GM18499 (cell line): ENCODE measurements around the gene ZNFX1.
"Not testable (repeated sequence)": the region's sequence is repeated elsewhere in the genome, so short reads cannot be mapped to it uniquely, and the experiment has no call there.

Experiments
- ATAC-seq: cut with Tn5 transposase; IDR thresholded peaks from one replicate; pipeline ENCODE4 v1.9.1; 2021; ENCODE audit warnings: moderate number of reproducible peaks; ENCODE audit not compliant: insufficient read depth, unreplicated experiment

The ZNFX1 gene

DNA sequence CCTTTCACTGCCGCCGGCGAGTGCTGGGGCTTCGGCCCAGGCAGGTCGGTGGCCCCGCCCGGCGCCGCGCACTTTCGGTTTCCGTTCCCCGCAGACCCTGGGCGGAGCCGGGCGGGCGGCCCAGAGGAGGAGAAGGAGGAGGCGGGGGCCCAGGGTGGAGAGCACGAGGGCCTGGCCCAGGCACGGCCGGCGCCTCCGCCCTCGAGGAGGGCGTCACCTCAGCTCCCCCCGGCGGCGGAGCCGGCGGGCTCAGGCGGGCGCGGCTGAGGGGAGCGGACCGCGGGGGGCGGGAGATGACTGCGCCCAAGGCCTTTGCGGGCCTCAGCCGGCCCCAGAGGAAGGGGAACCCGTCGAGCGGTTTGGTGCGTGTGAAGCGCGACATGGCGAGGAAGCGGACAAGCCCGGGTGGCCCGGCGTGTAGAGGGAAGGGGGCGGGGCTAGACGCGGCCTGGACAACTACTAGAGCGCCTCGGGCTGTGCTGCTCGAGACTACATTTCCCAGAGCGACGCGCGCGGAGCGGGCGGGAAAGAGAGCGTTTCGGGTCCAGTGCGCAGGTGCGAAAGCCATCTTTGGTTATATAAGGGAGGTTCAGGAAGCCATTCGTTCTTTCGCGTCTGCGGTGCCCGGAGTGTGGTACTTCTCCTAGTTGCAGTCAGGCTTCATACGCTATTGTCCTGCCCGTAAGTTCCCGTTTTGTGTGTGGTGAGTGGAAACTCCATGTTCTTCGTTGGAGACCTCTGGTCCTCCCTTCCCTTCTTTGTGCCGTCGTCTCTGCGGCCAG, at the start of gene ZNFX1:
ZNFX1 (minus strand) TSS at position 22 of the 782 bp plus-strand sequence. CDS start 2,218 bp downstream, outside the sequence.
- ATAC-seq: peak; percentile 64

DNA sequence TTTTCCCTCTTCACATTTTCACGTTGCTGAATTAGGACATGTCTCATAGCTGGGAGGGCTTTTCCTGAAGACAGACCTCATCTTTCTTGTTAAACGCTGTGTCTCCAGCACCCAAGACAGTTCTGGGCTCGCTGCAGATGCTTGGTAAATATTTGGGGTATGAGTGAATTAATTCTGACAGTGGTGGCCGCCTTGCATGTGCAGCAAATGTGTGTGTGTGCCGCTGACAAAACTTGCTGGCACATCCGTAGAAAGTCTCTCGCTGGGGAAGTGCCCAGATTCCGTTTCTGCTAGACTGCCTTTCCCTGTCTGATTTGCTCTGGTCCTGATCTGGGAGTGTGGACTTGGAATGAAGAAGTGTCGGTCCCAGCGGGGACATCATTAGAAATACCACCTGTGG, 48.2 kb upstream of the ZNFX1 start:
- ATAC-seq: no peak

DNA sequence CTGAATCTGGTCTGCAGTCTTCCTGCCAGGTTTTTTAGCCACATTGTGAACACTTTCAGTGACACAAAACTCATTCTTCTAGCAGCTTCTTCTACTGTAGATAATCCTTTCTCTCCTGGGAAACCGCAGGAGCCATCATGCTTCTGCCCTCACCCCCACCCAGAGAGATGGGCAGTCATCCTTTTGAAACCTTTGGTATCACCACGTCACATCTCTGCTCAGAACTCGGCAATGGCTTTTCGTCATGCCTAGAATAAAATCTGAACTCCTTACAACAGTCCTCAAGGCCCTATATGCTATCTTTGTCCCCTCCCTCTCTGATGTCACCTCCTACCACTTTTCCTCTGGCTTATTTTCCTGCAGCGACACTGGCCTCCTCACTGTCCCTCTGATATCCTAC, 46.4 kb upstream of the ZNFX1 start:
- ATAC-seq: no peak

DNA sequence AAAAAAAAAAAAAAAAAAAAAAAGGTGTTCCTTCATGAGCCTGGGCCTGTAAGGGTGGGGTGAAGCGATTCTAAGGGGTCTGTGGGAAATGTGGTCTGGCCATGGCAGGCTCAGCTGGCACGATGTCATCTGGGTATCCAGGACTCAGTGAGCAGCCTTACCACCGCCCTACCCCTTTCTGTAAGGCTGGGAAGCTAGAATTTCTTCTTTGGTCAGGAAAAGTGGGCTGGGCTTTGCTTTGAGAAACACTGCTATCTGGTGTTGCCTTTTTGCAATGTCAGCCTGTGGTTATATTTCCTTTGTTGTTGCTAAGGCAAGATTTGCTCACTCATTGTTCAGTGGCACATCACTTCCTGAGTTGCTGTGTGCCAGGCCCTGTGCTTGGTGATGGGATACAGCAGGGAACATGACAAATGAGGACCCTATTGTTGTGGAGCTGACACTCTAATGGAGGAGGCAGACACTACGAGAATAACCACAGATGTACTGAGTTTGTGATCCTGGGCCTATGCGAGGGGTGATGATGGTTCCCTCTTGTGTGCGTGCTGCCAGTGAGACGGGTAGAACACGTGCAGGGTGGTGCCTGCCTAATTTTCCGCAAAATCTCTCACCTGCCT, 45.9 kb upstream of the ZNFX1 start:
- no peak for ATAC-seq

DNA sequence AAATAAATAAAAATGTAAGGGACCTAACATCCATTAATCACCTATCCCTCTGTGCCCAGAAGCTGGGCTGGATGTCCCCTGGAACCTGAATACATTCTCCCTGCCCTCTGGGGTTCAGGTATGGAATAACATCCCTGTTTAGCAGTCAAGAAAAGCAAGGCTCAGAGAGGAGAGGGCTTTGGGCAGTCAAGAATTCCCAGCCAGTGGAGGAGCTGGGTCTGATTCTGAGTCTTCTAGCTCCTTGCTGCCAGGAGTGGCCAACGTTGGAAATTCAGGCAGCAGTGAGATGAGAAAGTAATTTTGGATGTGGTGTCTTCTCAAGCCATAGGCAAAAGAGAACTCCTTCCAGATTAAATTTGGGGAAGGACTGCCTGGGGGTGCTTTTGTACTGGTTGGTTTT, 42.6 kb upstream of the ZNFX1 start:
- ATAC-seq: no peak

DNA sequence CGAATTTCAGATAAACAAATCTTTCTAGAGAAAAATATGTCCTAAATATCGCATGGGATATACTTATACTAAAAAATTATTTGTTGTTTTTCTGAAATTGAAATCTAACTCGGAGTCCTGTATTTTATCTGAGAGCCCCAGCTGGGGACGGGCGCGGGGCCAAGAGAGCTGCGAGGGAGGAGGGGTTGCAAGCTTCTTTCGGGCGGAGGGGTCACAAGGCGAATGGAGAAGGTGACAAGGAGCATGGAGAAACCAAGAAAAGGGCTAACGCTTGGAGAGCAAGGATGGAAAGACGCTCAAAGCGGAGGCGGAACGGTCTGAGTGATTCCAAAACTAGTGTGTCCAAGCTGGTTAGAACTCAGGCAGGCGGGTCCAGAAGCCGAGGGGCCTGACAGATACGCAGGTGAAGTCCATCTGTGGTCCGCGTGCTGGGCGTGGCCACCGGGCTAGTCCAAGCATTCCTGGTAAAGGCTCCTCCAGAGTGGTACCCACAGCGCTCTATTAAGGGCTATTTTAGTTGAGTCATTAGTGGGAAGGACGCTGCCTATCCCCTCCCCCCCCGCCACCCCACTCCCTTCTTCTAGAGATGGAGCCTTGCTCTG, 41.5 kb upstream of the ZNFX1 start:
- ATAC-seq: no peak

DNA sequence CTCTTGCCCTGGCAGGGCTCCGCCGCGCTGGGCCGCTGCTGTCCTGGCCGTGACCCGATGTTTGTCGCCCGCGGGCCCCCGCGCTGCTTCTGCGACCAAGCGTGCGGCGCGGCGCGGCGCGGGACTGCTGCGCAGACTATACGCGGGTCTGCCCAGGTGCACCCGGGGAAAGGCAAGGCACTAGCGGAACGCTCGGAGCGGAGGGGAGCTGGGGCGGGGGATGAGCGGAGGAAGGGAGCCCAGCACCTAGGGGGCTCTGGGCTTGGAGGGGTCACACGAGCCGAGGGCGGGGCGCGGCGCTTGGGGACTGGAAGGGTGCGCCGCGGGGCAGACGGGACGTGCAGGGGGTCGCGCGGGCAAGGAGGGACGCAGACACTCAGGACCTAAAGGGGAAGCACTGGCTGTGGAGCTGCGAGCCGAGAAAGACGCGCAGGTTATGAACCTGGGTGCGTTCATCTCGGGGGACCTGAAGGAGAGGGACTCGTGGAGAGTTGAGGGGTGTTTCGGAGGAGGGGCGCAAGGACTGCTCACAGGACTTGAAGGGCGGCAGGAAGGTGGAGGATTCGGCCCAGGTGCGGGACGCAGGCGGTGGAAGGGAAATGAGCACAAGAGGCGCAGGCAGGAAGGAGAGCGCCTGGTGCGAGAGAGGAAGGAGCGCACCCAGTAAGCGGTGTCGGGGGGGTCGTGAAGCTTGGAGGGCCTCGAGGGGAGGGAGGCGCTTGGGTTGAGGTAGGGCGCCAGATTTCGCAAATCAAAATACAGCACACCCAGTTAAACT, 40.8 kb upstream of the ZNFX1 start:
- no peak for ATAC-seq

DNA sequence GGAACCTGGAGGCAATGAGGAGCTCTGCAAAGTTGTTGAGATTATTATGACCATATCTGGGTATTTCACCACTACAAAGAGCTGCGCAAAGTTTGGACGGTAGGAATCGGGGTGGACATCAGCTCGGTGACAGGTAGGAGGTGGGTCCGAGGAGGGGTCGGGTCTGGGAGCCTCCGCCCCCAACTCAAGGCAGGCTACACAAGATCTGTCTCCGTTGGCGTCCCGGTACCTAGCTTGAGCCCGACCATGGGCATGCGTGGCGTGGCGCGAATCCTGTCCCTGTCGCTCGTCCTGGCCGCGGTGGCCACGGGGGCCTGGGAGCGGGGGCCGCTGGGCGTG, 40.2 kb upstream of the ZNFX1 start:
- no peak for ATAC-seq

DNA sequence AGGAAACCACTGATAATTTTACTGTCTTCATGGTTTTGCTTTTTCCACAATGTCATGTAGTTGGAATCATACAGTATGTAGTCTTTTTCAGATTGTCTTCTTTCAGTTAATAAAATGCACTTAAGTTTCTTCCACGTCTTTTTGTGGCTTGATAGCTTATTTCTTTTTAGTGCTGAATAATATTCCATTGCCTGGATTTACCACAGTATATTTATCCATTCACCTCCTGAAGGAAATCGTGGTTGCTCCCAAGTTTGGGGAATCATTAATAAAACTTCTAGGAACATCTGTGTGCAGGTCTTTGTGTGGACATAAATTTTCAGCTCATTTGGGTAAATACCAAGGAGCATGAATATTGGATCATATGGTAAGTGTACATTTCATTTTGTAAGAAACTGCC, 38.8 kb upstream of the ZNFX1 start:
- no peak for ATAC-seq

DNA sequence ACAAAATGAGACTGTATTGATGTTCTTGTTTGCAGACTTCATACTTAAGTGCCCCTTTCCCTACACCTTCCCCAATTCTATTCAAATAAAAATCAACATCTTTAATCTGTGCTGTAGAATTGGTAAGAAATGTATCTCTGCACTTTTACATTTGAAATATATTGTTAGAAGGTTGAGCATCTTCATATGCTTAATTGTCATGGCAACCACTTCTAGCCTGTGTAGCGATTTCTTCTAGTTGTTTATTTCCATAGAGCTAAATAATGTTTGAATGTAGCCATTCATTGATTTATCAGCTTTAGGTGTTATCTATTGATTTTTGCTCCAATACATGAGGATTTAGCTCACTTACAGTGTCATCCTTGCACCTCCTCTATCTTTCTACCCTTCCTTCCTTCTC, 37.7 kb upstream of the ZNFX1 start:
- ATAC-seq: no peak

DNA sequence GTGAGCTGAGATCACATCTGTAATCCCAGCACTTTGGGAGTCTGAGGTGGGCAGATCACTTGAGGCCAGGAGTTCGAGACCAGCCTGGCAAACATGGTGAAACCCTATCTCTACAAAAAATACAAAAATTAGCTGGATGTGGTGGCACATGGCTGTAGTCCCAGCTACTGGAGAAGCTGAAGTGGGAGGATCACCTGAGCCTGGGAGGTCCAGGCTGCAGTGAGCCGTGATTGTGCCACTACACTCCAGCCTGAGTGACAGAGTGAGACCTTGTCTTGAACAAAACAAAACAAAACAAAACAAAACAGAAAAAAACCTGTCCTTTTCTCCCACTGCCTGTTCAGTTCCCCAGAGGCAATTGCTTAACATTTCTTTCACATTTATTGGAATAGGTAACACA, 36.2 kb upstream of the ZNFX1 start:
- ATAC-seq: not testable (repeated sequence)

DNA sequence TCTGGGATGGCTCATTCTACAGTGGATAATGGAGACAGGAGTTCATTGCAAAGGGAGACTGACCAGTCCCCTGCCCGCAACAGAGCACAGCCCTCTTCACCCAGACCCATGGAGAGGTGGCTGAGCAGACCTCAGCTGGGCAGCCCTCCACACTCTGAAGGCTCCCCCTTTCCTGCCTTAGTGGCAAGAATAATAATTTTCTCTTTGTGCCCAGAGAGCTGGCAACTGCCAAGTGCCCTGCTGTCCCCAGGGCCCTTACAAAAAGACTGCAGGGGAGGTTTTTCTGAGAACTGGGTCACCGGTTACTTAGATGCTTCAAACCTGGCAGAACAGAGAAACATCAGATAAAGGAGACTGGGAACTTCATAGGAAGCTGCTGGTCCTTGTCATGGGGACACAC, 35.4 kb upstream of the ZNFX1 start:
- ATAC-seq: no peak

DNA sequence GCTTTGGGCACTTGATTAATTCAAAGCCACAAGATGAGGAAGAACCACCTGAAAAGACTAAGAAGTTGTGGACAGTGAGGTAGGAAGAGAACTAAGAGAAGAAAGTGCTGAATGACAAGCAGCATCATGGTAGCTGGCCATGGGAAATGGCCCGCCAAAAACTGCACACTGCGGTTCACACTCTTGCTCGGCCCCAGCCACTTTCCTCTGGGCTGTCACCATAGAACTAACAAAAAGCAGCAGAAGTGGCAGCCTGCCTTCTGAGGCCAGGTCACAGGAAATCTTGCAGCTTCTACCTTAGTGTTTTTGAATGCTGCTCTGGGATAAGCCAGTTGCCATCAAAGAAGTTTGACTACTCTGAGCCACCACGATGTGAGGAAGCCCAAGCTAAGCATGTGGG, 34.8 kb upstream of the ZNFX1 start:
- no peak for ATAC-seq

DNA sequence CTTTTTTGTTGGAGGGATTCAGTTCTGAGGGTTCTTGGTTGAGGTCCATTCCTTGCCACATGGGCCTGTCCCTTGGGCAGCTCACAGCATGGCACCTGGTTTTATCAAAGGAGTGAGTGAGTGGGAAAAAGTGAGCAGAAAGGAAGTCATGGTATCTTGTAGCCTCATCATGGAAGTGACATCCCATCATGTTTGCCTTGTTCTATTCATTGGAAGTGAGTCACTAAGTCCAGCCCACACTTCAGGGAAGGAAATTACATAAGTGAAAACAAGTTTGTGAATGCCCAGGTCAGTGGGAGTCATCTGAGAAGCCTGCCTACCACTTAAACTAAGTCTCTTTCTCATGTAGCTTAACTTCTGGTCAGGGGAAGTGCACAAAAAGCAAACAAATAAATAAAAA, 32.8 kb upstream of the ZNFX1 start:
- ATAC-seq: no peak

DNA sequence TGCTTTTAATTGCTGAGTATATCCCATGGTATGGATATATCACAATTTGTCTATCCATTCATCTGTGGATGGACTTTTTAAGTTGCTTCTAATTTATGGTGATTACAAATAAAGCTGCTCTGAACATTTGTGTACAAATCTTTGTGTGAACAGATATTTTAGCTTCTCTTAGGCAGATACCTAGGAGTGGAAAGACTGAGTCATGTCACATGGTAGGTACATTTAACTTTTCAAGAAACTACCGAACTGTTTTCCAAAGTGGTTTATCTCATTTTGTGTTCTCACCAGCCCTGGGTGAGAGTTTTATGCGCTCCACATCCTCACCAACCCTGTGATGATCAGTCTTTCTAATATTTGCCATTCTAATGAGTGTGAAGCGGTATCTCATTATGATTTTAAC, 31.0 kb upstream of the ZNFX1 start:
- no peak for ATAC-seq

DNA sequence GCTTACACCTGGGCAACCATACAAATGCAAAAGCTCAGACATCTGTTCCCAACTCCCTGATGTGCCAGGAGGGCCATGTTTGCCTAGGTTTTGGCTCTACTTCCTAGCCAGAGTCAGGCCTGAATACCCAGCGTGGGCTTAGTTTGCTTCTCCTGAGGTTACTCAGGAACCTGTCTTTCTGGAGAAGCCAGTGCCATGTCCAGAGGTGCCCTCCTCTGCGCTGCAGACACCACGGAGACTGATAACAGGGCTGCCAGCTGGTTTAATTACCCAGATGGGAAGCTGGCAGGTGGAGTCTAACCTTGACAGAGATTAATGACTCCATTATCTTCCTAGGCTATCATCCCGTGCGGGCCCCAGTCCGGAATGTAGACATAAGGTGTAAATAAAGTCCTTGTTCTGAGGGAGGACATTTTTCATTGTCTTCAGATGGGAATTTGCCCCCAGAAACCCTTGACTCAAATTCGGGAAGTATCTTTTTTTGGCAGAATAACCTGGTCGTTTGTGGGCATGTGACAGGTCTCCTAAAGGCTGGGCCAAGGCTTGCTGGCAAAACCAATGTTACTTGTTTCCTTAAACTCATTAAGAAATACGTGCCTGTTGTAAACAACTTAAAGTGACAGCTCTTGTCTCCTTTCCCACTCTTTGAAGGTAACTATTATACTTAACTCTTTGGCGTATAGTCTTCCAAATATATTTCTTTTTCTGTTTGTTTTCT, 29.2 kb upstream of the ZNFX1 start:
- ATAC-seq: no peak

DNA sequence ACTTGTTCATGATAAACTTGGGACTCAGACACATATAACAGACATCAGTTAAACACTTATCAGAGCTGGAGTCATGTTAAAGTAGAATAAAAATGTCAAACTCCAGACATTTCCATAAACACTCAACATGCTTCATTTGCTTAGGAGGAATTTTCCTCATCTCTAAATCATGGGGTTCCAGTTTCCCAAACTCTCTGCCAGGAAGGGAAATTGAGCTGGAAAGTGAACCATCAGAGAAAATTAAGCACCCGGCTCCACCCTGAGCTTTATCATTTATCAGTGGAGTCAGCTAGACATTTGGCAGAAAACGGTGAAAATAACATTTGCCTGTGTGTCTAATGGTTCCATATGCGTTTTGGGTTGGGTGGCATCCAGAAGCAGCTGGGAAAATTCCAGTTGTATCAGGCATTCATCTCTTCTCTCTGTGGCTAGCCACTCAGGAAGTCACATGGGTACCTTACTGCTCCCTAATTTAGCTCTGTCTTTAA, 25.3 kb upstream of the ZNFX1 start:
- no peak for ATAC-seq

DNA sequence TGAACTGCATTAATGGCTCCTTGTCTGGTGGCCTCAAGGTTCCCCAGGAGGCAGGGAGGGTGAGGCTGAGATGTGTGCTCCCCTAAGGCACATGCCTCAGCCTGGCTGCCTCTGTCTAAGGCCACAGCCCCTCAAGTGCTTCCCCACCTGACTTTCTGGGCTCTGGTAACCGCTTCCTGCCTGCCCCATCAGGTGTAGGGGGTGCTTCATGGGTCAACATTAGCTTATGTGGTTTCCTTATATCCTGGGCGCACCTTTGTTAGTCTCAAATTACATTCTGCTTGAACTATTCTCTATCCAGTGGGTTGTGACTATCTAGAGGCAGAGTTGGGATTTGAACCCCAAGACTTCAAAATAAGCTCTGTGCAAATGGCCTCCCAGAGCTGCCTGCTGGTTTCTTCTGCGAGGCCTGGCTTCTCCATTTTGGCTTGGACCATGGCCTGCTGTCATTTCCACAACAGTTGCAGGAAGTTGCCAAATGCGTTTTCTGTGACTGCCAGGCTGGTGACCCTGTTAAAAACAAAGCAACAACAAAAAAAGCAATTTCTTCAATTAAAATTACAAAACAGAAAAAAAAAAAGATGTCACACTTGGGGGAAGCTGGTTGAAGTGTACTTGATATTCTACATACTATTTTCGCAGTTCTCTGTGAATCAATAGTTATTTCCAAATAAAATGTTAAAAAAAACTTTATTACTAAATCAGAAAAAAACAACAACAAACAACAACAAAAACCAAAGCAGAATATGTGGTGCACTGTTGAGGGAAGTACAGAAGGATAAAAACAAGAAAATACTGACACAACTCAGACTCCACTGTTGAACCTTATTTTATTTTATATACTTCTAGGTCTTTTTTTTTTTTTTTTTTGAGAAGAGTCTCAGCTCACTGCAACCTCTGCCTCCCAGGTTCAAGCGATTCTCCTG, 20.0 kb upstream of the ZNFX1 start:
- ATAC-seq: no peak

DNA sequence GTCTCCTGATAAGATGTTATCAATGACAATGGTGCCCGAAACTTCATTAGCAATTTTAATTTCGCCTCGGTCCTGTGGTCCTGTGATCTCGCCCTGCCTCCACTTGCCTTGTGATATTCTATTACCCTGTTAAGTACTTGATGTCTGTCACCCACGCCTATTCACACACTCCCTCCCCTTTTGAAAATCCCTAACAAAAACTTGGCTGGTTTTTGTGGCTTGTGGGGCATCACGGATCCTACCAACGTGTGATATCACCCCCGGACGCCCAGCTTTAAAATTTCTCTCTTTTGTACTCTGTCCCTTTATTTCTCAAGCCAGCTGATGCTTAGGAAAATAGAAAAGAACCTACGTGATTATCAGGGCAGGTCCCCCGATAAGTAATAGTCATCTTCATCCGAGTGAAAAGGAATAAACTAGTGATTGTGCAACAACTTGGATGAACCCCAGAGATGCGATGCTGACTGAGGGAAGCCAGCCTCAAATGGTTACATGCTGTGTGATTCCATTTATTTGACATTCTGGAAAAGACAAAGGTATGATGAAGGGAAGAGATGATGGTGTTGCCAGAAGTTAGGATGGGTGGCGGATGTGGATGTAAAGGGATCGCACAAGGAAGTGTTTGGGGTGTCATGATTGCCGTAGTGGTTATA, 16.3 kb upstream of the ZNFX1 start:
- ATAC-seq: not testable (repeated sequence)
